ENCODE results near the gene WDR7.
"Not testable (repeated sequence)": the region's sequence is repeated elsewhere in the genome, so short reads cannot be mapped to it uniquely, and the experiment has no call there.

The WDR7 gene

DNA sequence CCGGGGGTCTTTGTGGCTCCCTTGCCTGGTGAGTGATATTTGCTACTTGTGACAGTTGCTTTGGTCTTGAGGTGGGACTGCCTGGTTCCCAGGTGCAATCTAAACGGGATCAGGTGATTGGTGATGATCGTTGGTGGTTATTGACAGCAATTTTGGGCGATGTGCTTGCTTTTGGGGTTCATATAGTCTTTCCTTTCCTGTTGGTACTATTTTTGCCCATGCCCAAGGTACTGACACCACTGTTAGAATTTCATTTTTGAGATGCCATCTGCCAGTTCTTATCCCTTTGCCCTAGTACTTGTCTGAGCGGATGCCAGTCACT lies 573 bp downstream of the WDR7 start:
- Histone ChIP-seq H3K9ac (ENCODE audit: low read depth in 1 of 2, low read length in 2 of 2) (peak overlapping the region; percentile 84 to 86), H3K4me3 (ENCODE audit: low read length in 2 of 2) (peak overlapping the region; percentile 98 to 99), H3K9me3 (ENCODE audit: control insufficient read depth in 2 of 2, low read length in 2 of 2) (no peaks in the 10 kb centered on the region), H3K4me1 (ENCODE audit: control insufficient read depth in 2 of 2, insufficient read depth in 2 of 2, low read length in 2 of 2) (peaks cover 8 to 14% of the 10 kb centered on the region in 2 donors), H3K27ac (ENCODE audit: low read depth in 2 of 2, low read length in 2 of 2) (peak overlapping the region; percentile 82 to 87), H3K36me3 (ENCODE audit: control insufficient read depth in 2 of 2, insufficient read depth in 2 of 2, low read length in 2 of 2) (no peaks in the 10 kb centered on the region), H3K27me3 (ENCODE audit: control insufficient read depth in 2 of 2, insufficient read depth in 2 of 2, low read length in 2 of 2) (no peaks in the 10 kb centered on the region)

DNA sequence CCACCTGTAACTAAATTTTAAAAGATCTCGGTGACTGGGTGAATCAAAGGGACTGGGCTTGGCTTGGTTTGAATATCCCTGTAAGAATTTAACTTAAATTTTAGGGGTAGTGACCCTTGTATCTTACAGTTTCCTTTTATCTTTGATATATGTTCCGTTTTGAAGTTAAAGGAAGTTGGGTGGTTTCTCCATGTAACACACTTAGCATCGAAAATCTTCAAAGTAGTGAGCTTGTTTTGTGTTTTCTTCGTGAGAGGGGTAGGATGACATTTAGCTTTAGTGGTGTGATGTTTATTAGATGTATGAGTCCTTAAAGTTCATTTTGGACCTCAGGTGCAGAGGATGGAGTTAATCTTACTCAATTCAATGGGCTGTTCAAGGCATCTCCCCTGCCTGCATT lies 1.6 kb downstream of the WDR7 start:
- H3K27me3 ChIP-seq (ENCODE audit: control insufficient read depth in 2 of 2, insufficient read depth in 2 of 2, low read length in 2 of 2) = no peaks in the 10 kb centered on the region
- H3K4me3 ChIP-seq (ENCODE audit: low read length in 2 of 2) = no peak overlapping the region
- H3K9ac ChIP-seq (ENCODE audit: low read depth in 1 of 2, low read length in 2 of 2) = no peak overlapping the region
- peaks cover 8 to 14% of the 10 kb centered on the region in 2 donors for H3K4me1 ChIP-seq (ENCODE audit: control insufficient read depth in 2 of 2, insufficient read depth in 2 of 2, low read length in 2 of 2)
- no peaks in the 10 kb centered on the region for H3K36me3 ChIP-seq (ENCODE audit: control insufficient read depth in 2 of 2, insufficient read depth in 2 of 2, low read length in 2 of 2)
- H3K27ac ChIP-seq (ENCODE audit: low read depth in 2 of 2, low read length in 2 of 2) = no peak overlapping the region
- no peaks in the 10 kb centered on the region for H3K9me3 ChIP-seq (ENCODE audit: control insufficient read depth in 2 of 2, low read length in 2 of 2)

DNA sequence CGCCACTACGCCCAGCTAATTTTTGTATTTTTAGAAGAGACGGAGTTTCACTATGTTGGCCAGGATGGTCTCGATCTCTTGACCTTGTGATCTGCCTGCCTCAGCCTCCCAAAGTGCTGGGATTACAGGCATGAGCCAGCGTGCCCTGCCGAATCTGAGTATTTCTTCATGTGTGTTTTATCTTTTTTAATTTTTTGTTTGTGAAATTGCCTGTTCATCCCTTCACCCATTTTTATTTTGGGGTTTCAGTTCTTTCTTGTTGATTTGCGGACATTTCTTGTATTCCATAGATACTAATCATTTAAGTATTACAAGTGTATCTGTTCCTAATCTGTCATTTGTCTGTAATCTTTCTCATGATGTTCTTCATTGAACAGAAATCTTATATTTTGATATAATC lies 3.1 kb downstream of the WDR7 start:
- not testable (repeated sequence) for H3K9ac ChIP-seq (ENCODE audit: low read depth in 1 of 2, low read length in 2 of 2); H3K4me3 ChIP-seq (ENCODE audit: low read length in 2 of 2); H3K27me3 ChIP-seq (ENCODE audit: control insufficient read depth in 2 of 2, insufficient read depth in 2 of 2, low read length in 2 of 2); H3K36me3 ChIP-seq (ENCODE audit: control insufficient read depth in 2 of 2, insufficient read depth in 2 of 2, low read length in 2 of 2); H3K27ac ChIP-seq (ENCODE audit: low read depth in 2 of 2, low read length in 2 of 2); H3K9me3 ChIP-seq (ENCODE audit: control insufficient read depth in 2 of 2, low read length in 2 of 2)
- H3K4me1 ChIP-seq (ENCODE audit: control insufficient read depth in 2 of 2, insufficient read depth in 2 of 2, low read length in 2 of 2) = peaks cover 8 to 14% of the 10 kb centered on the region in 2 donors

DNA sequence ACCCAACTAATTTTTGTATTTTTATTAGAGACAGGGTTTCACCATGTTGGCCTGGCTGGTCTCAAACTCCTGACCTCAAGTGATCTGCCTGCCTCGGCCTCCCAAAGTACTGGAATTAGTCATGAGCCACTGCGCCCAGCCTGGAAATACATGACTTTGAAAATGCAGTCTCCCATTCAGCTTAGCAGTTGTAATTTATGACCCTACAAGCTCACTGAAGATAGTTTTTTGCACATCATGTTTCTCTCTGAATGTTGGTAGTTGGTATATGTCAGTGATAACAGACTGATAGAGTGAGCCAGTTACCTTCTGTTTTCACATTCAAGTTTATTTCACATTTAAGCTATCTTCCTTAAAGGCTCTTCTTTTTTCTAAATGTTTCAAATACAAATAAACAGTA lies 7.1 kb downstream of the WDR7 start:
- H3K4me1 ChIP-seq (ENCODE audit: control insufficient read depth in 2 of 2, insufficient read depth in 2 of 2, low read length in 2 of 2) = peaks cover 0 to 17% of the 10 kb centered on the region in 2 donors
- H3K36me3 ChIP-seq (ENCODE audit: control insufficient read depth in 2 of 2, insufficient read depth in 2 of 2, low read length in 2 of 2) = no peaks in the 10 kb centered on the region
- H3K27ac ChIP-seq (ENCODE audit: low read depth in 2 of 2, low read length in 2 of 2) = no peak overlapping the region

DNA sequence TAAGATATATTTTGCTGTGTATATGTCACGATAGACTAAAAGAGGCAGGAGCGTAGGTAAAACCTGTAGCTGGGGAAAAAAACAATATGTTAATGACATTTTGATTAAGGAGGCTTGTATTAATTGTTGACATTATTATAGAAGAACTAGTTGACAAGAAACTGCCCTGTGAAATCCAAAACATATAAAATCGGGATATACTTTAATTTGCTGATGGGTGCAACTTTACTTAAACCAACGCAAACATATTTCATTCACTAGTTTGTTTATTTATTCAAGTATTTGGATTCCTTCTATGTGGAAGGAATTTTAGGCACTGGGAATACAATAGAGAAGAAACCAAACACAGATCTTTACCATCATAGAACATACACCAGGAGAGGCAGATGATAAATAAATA lies 8.0 kb downstream of the WDR7 start:
- H3K4me1 ChIP-seq (ENCODE audit: control insufficient read depth in 2 of 2, insufficient read depth in 2 of 2, low read length in 2 of 2) = peaks cover 0 to 17% of the 10 kb centered on the region in 2 donors
- H3K27ac ChIP-seq (ENCODE audit: low read depth in 2 of 2, low read length in 2 of 2) = no peak overlapping the region
- H3K9ac ChIP-seq (ENCODE audit: low read depth in 1 of 2, low read length in 2 of 2) = no peak overlapping the region
- H3K27me3 ChIP-seq (ENCODE audit: control insufficient read depth in 2 of 2, insufficient read depth in 2 of 2, low read length in 2 of 2) = no peaks in the 10 kb centered on the region
- H3K36me3 ChIP-seq (ENCODE audit: control insufficient read depth in 2 of 2, insufficient read depth in 2 of 2, low read length in 2 of 2) = no peaks in the 10 kb centered on the region
- no peak overlapping the region for H3K4me3 ChIP-seq (ENCODE audit: low read length in 2 of 2)
- no peaks in the 10 kb centered on the region for H3K9me3 ChIP-seq (ENCODE audit: control insufficient read depth in 2 of 2, low read length in 2 of 2)

More for the DNA sequence above, 7.1 kb downstream of the WDR7 start:
- Histone ChIP-seq H3K9ac (ENCODE audit: low read depth in 1 of 2, low read length in 2 of 2) (no peak overlapping the region), H3K4me3 (ENCODE audit: low read length in 2 of 2) (no peak overlapping the region), H3K9me3 (ENCODE audit: control insufficient read depth in 2 of 2, low read length in 2 of 2) (no peaks in the 10 kb centered on the region), H3K27me3 (ENCODE audit: control insufficient read depth in 2 of 2, insufficient read depth in 2 of 2, low read length in 2 of 2) (no peaks in the 10 kb centered on the region)

DNA sequence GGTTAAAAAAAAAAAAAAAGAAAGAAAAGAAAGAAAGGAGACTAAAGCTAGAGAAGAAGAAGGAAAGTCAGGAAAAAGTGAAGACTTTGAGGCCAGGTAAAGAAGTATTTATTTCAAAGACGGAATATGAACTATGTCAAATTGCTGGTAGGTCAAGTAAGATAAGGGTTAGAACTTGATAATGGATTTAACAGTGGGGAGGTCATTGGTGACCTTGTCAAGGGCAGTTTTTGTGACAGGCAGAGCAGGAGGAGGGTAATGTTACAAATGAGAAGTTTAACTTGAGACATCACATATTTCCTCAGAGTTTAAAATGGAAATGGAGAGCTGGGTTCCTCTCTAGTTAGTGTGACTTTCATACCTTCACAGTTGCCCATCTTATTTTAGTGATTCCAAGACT lies 9.5 kb downstream of the WDR7 start:
- peaks cover 0 to 17% of the 10 kb centered on the region in 2 donors for H3K4me1 ChIP-seq (ENCODE audit: control insufficient read depth in 2 of 2, insufficient read depth in 2 of 2, low read length in 2 of 2)
- H3K27ac ChIP-seq (ENCODE audit: low read depth in 2 of 2, low read length in 2 of 2) = no peak overlapping the region
- no peaks in the 10 kb centered on the region for H3K27me3 ChIP-seq (ENCODE audit: control insufficient read depth in 2 of 2, insufficient read depth in 2 of 2, low read length in 2 of 2)
- H3K36me3 ChIP-seq (ENCODE audit: control insufficient read depth in 2 of 2, insufficient read depth in 2 of 2, low read length in 2 of 2) = no peaks in the 10 kb centered on the region
- no peak overlapping the region for H3K4me3 ChIP-seq (ENCODE audit: low read length in 2 of 2)
- no peak overlapping the region for H3K9ac ChIP-seq (ENCODE audit: low read depth in 1 of 2, low read length in 2 of 2)
- H3K9me3 ChIP-seq (ENCODE audit: control insufficient read depth in 2 of 2, low read length in 2 of 2) = no peaks in the 10 kb centered on the region

DNA sequence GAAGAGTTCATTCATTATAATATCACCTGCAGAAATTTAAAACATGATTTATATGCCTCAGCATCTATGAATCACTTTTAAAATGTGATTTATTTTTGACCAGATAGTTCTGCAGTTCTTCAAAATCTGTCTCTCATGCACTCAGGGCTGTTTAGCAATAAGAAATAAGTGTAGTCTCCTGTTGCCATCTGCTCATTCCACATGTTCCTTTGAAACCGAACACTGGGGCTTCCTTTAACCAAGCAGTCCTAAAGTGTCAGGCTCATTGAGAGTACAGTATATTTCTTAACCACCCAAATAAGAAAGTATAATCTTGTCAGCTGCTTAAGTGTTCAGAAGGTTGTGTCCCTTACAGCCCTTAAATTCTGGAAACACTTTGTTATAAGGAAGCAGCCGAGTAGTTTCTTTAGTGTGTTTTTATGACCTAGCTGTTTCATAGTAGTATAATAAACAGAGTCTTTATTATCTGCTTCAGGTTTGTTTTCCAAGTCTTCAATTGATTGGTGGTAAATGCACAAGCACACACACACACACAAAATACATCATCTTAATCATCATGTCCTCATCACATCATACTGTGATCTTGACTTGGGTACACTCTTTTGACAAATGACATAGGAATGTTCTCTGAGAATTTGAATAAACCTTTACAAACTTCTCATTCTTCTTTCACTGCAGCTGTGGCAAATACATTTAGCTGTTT lies 10.4 kb downstream of the WDR7 start:
- H3K4me1 ChIP-seq (ENCODE audit: control insufficient read depth in 2 of 2, insufficient read depth in 2 of 2, low read length in 2 of 2) = peaks cover 0 to 17% of the 10 kb centered on the region in 2 donors
- peak overlapping the region in 1 of 2 donors; percentile 14 for H3K27ac ChIP-seq (ENCODE audit: low read depth in 2 of 2, low read length in 2 of 2)

DNA sequence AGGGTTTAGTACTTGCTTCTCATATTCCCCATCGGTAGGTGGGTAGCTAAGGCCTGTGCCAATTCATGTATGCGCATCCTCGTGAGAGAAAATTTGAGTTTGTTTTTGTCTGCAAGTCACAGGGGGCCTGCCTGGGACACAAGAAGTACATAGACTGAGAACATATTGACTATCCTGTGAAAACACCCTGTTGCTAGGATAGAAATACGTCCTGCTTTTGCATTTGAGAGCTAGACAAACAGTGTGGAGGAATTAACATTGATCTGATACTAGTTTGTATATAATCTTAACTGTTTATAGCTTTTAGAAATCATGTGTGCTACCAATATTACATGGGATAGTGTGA lies 10.9 kb downstream of the WDR7 start:
- Histone ChIP-seq H3K36me3 (ENCODE audit: control insufficient read depth in 2 of 2, insufficient read depth in 2 of 2, low read length in 2 of 2) (no peaks in the 10 kb centered on the region), H3K27ac (ENCODE audit: low read depth in 2 of 2, low read length in 2 of 2) (no peak overlapping the region), H3K4me3 (ENCODE audit: low read length in 2 of 2) (no peak overlapping the region), H3K9me3 (ENCODE audit: control insufficient read depth in 2 of 2, low read length in 2 of 2) (no peaks in the 10 kb centered on the region), H3K9ac (ENCODE audit: low read depth in 1 of 2, low read length in 2 of 2) (no peak overlapping the region), H3K4me1 (ENCODE audit: control insufficient read depth in 2 of 2, insufficient read depth in 2 of 2, low read length in 2 of 2) (peaks cover 0 to 17% of the 10 kb centered on the region in 2 donors), H3K27me3 (ENCODE audit: control insufficient read depth in 2 of 2, insufficient read depth in 2 of 2, low read length in 2 of 2) (no peaks in the 10 kb centered on the region)

More for the DNA sequence above, 10.4 kb downstream of the WDR7 start:
- no peaks in the 10 kb centered on the region for H3K9me3 ChIP-seq (ENCODE audit: control insufficient read depth in 2 of 2, low read length in 2 of 2)
- no peak overlapping the region for H3K9ac ChIP-seq (ENCODE audit: low read depth in 1 of 2, low read length in 2 of 2)
- no peaks in the 10 kb centered on the region for H3K36me3 ChIP-seq (ENCODE audit: control insufficient read depth in 2 of 2, insufficient read depth in 2 of 2, low read length in 2 of 2)
- no peaks in the 10 kb centered on the region for H3K27me3 ChIP-seq (ENCODE audit: control insufficient read depth in 2 of 2, insufficient read depth in 2 of 2, low read length in 2 of 2)
- H3K4me3 ChIP-seq (ENCODE audit: low read length in 2 of 2) = no peak overlapping the region

DNA sequence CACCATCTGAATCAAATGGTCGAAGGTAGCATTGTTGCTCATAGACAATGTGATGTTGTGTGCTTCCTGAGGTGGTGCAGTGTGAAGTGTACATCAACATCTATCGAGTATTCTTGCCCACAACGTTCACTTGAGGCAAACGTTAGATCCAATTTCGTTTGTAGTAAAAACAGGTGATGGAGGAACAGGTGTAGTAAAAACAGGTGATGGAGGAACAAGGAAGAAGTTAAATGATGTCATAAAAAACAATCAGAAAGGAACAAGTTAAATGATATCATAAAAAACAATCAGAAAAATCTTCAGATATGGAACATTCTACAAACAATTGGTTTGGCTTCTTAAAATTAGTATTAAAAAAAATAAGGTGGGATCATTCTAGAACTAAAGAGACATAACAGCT lies 11.3 kb downstream of the WDR7 start:
- H3K4me1 ChIP-seq (ENCODE audit: control insufficient read depth in 2 of 2, insufficient read depth in 2 of 2, low read length in 2 of 2) = peaks cover 0 to 17% of the 10 kb centered on the region in 2 donors
- no peaks in the 10 kb centered on the region for H3K27me3 ChIP-seq (ENCODE audit: control insufficient read depth in 2 of 2, insufficient read depth in 2 of 2, low read length in 2 of 2)
- H3K36me3 ChIP-seq (ENCODE audit: control insufficient read depth in 2 of 2, insufficient read depth in 2 of 2, low read length in 2 of 2) = no peaks in the 10 kb centered on the region
- H3K27ac ChIP-seq (ENCODE audit: low read depth in 2 of 2, low read length in 2 of 2) = no peak overlapping the region
- H3K9ac ChIP-seq (ENCODE audit: low read depth in 1 of 2, low read length in 2 of 2) = no peak overlapping the region
- H3K9me3 ChIP-seq (ENCODE audit: control insufficient read depth in 2 of 2, low read length in 2 of 2) = no peaks in the 10 kb centered on the region
- H3K4me3 ChIP-seq (ENCODE audit: low read length in 2 of 2) = no peak overlapping the region

DNA sequence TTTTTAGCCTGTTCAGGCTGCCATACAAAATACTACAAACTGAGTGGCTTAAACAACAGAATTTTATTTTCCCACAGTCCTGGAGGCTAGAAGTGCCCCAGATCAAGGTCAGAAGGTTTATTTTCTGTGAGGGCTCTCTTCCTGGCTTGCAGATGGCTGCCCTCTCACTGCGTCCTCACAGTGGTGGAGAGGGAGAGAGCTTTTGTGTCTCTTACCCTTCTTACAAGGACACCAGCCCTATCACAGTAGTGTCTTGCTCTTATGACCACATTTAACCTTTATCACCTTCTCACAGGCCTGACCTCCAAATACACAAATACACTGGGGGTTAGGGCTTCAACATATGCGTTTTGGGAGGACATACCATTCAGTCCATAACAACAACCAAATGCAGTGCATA lies 11.7 kb downstream of the WDR7 start:
- Histone ChIP-seq H3K4me3 (ENCODE audit: low read length in 2 of 2) (no peak overlapping the region), H3K27ac (ENCODE audit: low read depth in 2 of 2, low read length in 2 of 2) (no peak overlapping the region)

DNA sequence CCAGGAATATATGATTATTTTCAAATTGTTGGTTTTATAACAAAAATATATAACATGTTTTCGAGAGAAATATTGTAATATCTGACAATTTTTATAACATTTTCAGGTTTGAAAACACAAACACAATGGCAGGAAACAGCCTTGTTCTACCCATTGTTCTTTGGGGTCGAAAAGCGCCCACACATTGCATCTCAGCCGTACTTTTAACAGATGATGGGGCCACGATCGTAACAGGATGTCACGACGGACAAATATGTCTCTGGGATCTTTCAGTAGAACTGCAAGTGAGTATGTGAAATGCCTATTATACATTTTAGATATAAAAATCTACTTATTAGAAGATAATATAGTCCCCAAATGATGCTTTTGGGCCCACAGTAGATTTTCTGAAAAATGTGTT lies 21.2 kb downstream of the WDR7 start:
- Histone ChIP-seq H3K9me3 (ENCODE audit: control insufficient read depth in 2 of 2, low read length in 2 of 2) (no peaks in the 10 kb centered on the region), H3K27me3 (ENCODE audit: control insufficient read depth in 2 of 2, insufficient read depth in 2 of 2, low read length in 2 of 2) (no peaks in the 10 kb centered on the region), H3K4me3 (ENCODE audit: low read length in 2 of 2) (no peak overlapping the region), H3K4me1 (ENCODE audit: control insufficient read depth in 2 of 2, insufficient read depth in 2 of 2, low read length in 2 of 2) (no peaks in the 10 kb centered on the region), H3K27ac (ENCODE audit: low read depth in 2 of 2, low read length in 2 of 2) (no peak overlapping the region), H3K36me3 (ENCODE audit: control insufficient read depth in 2 of 2, insufficient read depth in 2 of 2, low read length in 2 of 2) (peaks cover 0 to 6% of the 10 kb centered on the region in 2 donors), H3K9ac (ENCODE audit: low read depth in 1 of 2, low read length in 2 of 2) (no peak overlapping the region)

More for the DNA sequence above, 11.7 kb downstream of the WDR7 start:
- Histone ChIP-seq H3K9me3 (ENCODE audit: control insufficient read depth in 2 of 2, low read length in 2 of 2) (no peaks in the 10 kb centered on the region), H3K27me3 (ENCODE audit: control insufficient read depth in 2 of 2, insufficient read depth in 2 of 2, low read length in 2 of 2) (no peaks in the 10 kb centered on the region), H3K4me1 (ENCODE audit: control insufficient read depth in 2 of 2, insufficient read depth in 2 of 2, low read length in 2 of 2) (peaks cover 0 to 17% of the 10 kb centered on the region in 2 donors), H3K9ac (ENCODE audit: low read depth in 1 of 2, low read length in 2 of 2) (no peak overlapping the region), H3K36me3 (ENCODE audit: control insufficient read depth in 2 of 2, insufficient read depth in 2 of 2, low read length in 2 of 2) (no peaks in the 10 kb centered on the region)
